GM12878 (cell line): ENCODE data around the gene TEKT5. TPM values are rescaled to one million over a fixed set of nuclear protein-coding genes. Genes with fewer than 3 reads are reported as not detected.

Source experiments
- ATAC-seq: fragments of 200-7000 bp; cut with Tn5 transposase; 3 replicates; pipeline ENCODE4 v1.9.1; 2020; ENCODE audit warnings: mild to moderate bottlenecking, moderate library complexity
- BruUV-seq: library from RNA; stranded (reverse); fragments of 400-500 nt; replicated peaks from 2 replicates; lab custom pipeline; 2021; lab: Mats Ljungman, UMichigan
- CTCF ChIA-PET: fragments of 300-600 bp; sonication (Branson Sonifier 250); formaldehyde crosslinking; extraction: SDS; loops from one replicate; lab custom pipeline; 2021; ENCODE audit warnings: inconsistent platforms; lab: Yijun Ruan, JAX
- POLR2A ChIA-PET: fragments of 350-600 bp; formaldehyde crosslinking; extraction: SDS; loops from one replicate; lab custom pipeline; 2021; ENCODE audit warnings: inconsistent platforms; lab: Charles Lee
- RAD21 ChIA-PET: fragments of 300-600 bp; sonication (Branson Sonifier 250); formaldehyde crosslinking; loops from one replicate; lab custom pipeline; 2023; ENCODE audit warnings: antibody characterized with exemption; ENCODE audit not compliant: unreplicated experiment; lab: Charles Lee
- SMC1A ChIA-PET: fragments of 300-600 bp; sonication (Branson Sonifier 250); formaldehyde crosslinking; loops from one replicate; lab custom pipeline; 2023; ENCODE audit not compliant: unreplicated experiment, uncharacterized antibody; lab: Charles Lee
- DNase-seq: peaks from one replicate; pipeline ENCODE4 v3.0.0-alpha.2; 2011; ENCODE audit warnings: low read depth, low spot score
- FAIRE-seq: peaks from 3 replicates; lab custom pipeline; 2011; peaks lifted over from hg19 to GRCh38; lab: Jason Lieb, UNC
- H2AFZ ChIP-seq: 2 replicates; pipeline ENCODE4 v1.6.0; 2011; ENCODE audit warnings: low read depth, low read length, control low read depth; ENCODE audit not compliant: control insufficient read depth
- H3K27ac ChIP-seq: 2 replicates; pipeline ENCODE4 v1.5.1; 2011; ENCODE audit warnings: control low read depth; ENCODE audit not compliant: control insufficient read depth, insufficient read depth
- H3K27me3 ChIP-seq, 2 experiments: replicated peaks in 1 of 2; 2 replicates each; pipeline versions ENCODE4 v1.6.0 to v1.6.1; 2011; ENCODE audit warnings: low read length in 1 of 2; ENCODE audit not compliant: control insufficient read depth in 2 of 2, insufficient read depth in 2 of 2
- H3K36me3 ChIP-seq, 2 experiments: 2 replicates each; pipeline ENCODE4 v1.5.1; 2011; ENCODE audit warnings: low read length in 1 of 2; ENCODE audit not compliant: control insufficient read depth in 2 of 2, insufficient read depth in 2 of 2
- H3K4me1 ChIP-seq: 2 replicates; pipeline ENCODE4 v1.6.1; 2011; ENCODE audit warnings: mild to moderate bottlenecking, low read length, moderate library complexity, mixed read lengths; ENCODE audit not compliant: control insufficient read depth, insufficient read depth
- H3K4me2 ChIP-seq: 2 replicates; pipeline ENCODE4 v1.6.0; 2011; ENCODE audit warnings: control low read depth; ENCODE audit not compliant: control insufficient read depth, insufficient read depth
- H3K4me3 ChIP-seq: fragments of 200-600 bp; sonication (generic); 2 replicates; pipeline ENCODE4 v1.5.1; 2016
- H3K79me2 ChIP-seq: 2 replicates; pipeline ENCODE4 v1.6.0; 2011; ENCODE audit warnings: low read length; ENCODE audit not compliant: control insufficient read depth, insufficient read depth
- H3K9ac ChIP-seq: 2 replicates; pipeline ENCODE4 v1.8.0; 2011; ENCODE audit warnings: low read length, control low read depth, mixed read lengths; ENCODE audit not compliant: control insufficient read depth, insufficient read depth
- H3K9me3 ChIP-seq: replicated peaks from 3 replicates; pipeline ENCODE4 v1.5.1; 2011; ENCODE audit warnings: mild to moderate bottlenecking, low read length; ENCODE audit not compliant: control insufficient read depth, insufficient read depth
- H4K20me1 ChIP-seq: 2 replicates; pipeline ENCODE4 v1.6.0; 2011; ENCODE audit not compliant: control insufficient read depth, insufficient read depth
- CHD1 ChIP-seq: IDR thresholded peaks from 2 replicates; pipeline ENCODE4 v1.6.1; 2012; ENCODE audit warnings: low read depth, low read length, improper control_type of control experiment
- E4F1 ChIP-seq: fragments of 450-650 bp; IDR thresholded peaks from 2 replicates; pipeline ENCODE4 v1.6.1; 2018; ENCODE audit warnings: borderline replicate concordance, mild to moderate bottlenecking; ENCODE audit not compliant: partially characterized antibody
- ETV6 ChIP-seq, 2 experiments: fragments of 450-650 bp in 1 of 2; IDR thresholded peaks in 1 of 2; conservative IDR thresholded peaks in 1 of 2; 2 replicates each; pipeline ENCODE4 v1.6.1; 2014; ENCODE audit warnings: antibody characterized with exemption in 1 of 2, borderline replicate concordance in 1 of 2, low read depth in 1 of 2, mild to moderate bottlenecking in 1 of 2, moderate library complexity in 1 of 2
- JUND ChIP-seq: IDR thresholded peaks from 2 replicates; pipeline ENCODE4 v1.6.1; 2012; ENCODE audit warnings: low read depth, mild to moderate bottlenecking, low read length, improper control_type of control experiment, moderate library complexity
- MXI1 ChIP-seq: fragments of 150-350 bp; IDR thresholded peaks from 2 replicates; pipeline ENCODE4 v1.6.1; 2011; ENCODE audit warnings: low read depth, mild to moderate bottlenecking, inconsistent platforms, low read length, improper control_type of control experiment
- NFYB ChIP-seq: IDR thresholded peaks from 2 replicates; pipeline ENCODE4 v1.6.1; 2011; ENCODE audit warnings: low read depth, mild to moderate bottlenecking, low read length, improper control_type of control experiment, moderate library complexity; ENCODE audit not compliant: insufficient read depth
- PML ChIP-seq: IDR thresholded peaks from 2 replicates; pipeline ENCODE4 v1.6.1; 2012; ENCODE audit warnings: low read length, inconsistent platforms
- SMC3 ChIP-seq: IDR thresholded peaks from 2 replicates; pipeline ENCODE4 v1.6.1; 2011; ENCODE audit warnings: low read length, improper control_type of control experiment, borderline replicate concordance
- STAT3 ChIP-seq: IDR thresholded peaks from 2 replicates; pipeline ENCODE4 v1.6.1; 2011; ENCODE audit warnings: low read depth, low read length, improper control_type of control experiment
- WGBS: methylation state at CpG from one replicate; pipeline ENCODE4 v1.1.6; 2016; ENCODE audit warnings: low lambda C conversion rate; ENCODE audit not compliant: insufficient replicate concordance, insufficient coverage; ENCODE audit errors: missing lambda C conversion rate; 5-methylcytosine and 5-hydroxymethylcytosine counted together
- in situ Hi-C: fragments of 300-500 bp; cut with MboI; formaldehyde crosslinking; loops from 9 replicates; pipeline ENCODE4 v1.14.3; 2018; ENCODE audit warnings: mixed read lengths
- intact Hi-C: fragments of 100-400 bp; cut with micrococcal nuclease; formaldehyde crosslinking; loops from one replicate; pipeline ENCODE4 v1.14.2; 2022; ENCODE audit not compliant: unreplicated experiment
- polyA plus RNA-seq, 11 experiments: library from polyadenylated mRNA; depleted of rRNA in 4 of 11; unstranded in 6 of 11; stranded (reverse) in 5 of 11; fragments of >200 nt; fragmentation: Nextera tagmentation in 4 of 11; fragmentation: Illumina TruSeq in 1 of 11; extraction: Ambion mirVana in 4 of 11; extraction: Trizol in 1 of 11; gene quantifications; 1 replicate in 1 of 11; 2 replicates in 10 of 11; pipeline versions ENCODE4 v1.2.1 to v1.2.3, GENCODE V29; 2011 to 2016; ENCODE audit warnings: inconsistent platforms in 2 of 11, missing spikeins in 2 of 11, low read depth in 1 of 11
- total RNA-seq, 4 experiments: library from RNA; depleted of rRNA in 3 of 4; stranded (reverse); fragments of >200 nt in 3 of 4; fragmentation: Illumina TruSeq in 1 of 4; extraction: Trizol in 1 of 4; gene quantifications; 2 replicates each; pipeline versions ENCODE4 v1.2.1 to v1.2.3, GENCODE V29; 2013 to 2021

TEKT5 gene
- total and polyA plus RNA-seq, 10 of the 15 experiments (the other 5 are each of a cell fraction or from before 2014, with no cell fraction given): 0.19 to 2.2 (median 0.68) TPM; not detected in 1

GRCh38 chr16:10681310-10682308, 13.1 kb downstream of the TEKT5 start:
- Histone ChIP-seq H4K20me1 (no peaks in the 10 kb centered on the region), H3K36me3 (no peaks in the 10 kb centered on the region), H3K27ac (no peak overlapping the region), H3K79me2 (no peaks in the 10 kb centered on the region), H3K4me1 (no peaks in the 10 kb centered on the region), H3K4me3 (no peak overlapping the region), H3K9ac (no peak overlapping the region), H3K9me3 (no peaks in the 10 kb centered on the region), H2AFZ (no peak overlapping the region), H3K27me3 (peaks cover 0 to 10% of the 10 kb centered on the region in 2 experiments; a peak in 3 of 4 replicates), H3K4me2 (no peak overlapping the region)
- no TSS peak for BruUV-seq
- DNase-seq (no peak), FAIRE-seq (no peak), ATAC-seq (no peak)
- ChIA-PET SMC1A (no interaction called here), RAD21 (no interaction called here), CTCF (no interaction called here), POLR2A (no interaction called here)
- intact Hi-C loops (no loop called here), in situ Hi-C loops (no loop called here)
- WGBS: 30% methylated on average over 29 of the region's 29 CpGs
- TF ChIP-seq SMC3: no peak

DNA sequence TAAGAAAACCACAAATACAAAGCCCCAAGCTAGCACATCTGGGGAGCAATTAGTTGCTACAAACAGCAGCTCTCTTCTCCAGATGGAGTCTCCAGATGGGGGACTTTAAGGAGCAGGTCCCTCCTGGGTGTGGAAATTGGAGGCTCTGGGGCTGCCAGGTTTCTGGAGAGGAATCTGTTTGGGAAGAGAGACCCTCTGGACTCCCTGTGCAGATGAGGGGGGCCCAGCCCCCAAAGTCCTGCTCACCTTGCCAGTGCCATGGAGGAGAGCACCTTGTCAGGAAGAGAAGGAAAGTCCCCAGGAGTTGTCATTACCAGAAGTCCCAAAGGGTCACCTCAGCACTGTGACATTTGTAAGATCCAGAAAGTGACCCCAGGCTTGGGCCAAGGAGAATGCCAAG, 14.8 kb downstream of the TEKT5 start:
- peaks cover 0 to 10% of the 10 kb centered on the region in 2 experiments; a peak in 3 of 4 replicates for H3K27me3 ChIP-seq
- no peak for FAIRE-seq
- H3K4me1 ChIP-seq: no peaks in the 10 kb centered on the region
- H3K9ac ChIP-seq: no peak overlapping the region
- ChIA-PET RAD21 (no interaction called here), CTCF (no interaction called here), POLR2A (no interaction called here), SMC1A (interaction anchor here (1.7 kb wide), 1 partner anchor 9 kb away, joined by 5 read pairs; no protein-coding TSS in a partner anchor)
- H3K4me2 ChIP-seq: no peak overlapping the region
- H3K9me3 ChIP-seq: no peaks in the 10 kb centered on the region
- no peaks in the 10 kb centered on the region for H4K20me1 ChIP-seq
- no peak overlapping the region for H2AFZ ChIP-seq
- H3K36me3 ChIP-seq: no peaks in the 10 kb centered on the region
- no peak overlapping the region for H3K4me3 ChIP-seq
- no peaks in the 10 kb centered on the region for H3K79me2 ChIP-seq
- no peak for ATAC-seq
- no TSS peak for BruUV-seq
- in situ Hi-C loops (no loop called here), intact Hi-C loops (no loop called here)
- no peak for DNase-seq
- no peak overlapping the region for H3K27ac ChIP-seq
- TF ChIP-seq E4F1: no peak
- TF ChIP-seq PML: no peak
- no peak for TF ChIP-seq CHD1
- no peak for TF ChIP-seq JUND
- no peak for TF ChIP-seq ETV6 (conservative IDR thresholded peaks at IDR 0.05 in 1 of 2, IDR thresholded peaks at IDR 0.05 in 1 of 2; ENCODE audit: borderline replicate concordance in 1 of 2, low read depth in 1 of 2)
- TF ChIP-seq NFYB: no peak
- no peak for TF ChIP-seq STAT3
- TF ChIP-seq MXI1: no peak
